Activated CD4-positive, alpha-beta T cell treated with anti-CD3 and anti-CD28 coated beads, Interleukin-10, Interleukin-2, amounts not matched to agents 100 ng/mL and 50 ng/mL, durations not matched to agents 16 hours and 8 hours (primary cell): ENCODE results near the gene STK36.

Source experiments
- DNase-seq: peaks from one replicate; pipeline ENCODE4 v3.0.0-alpha.2; 2020

The STK36 gene

GRCh38 chr2:218662377-218662776 is 9.5 kb upstream of the STK36 start:
- DNase-seq: no peak

GRCh38 chr2:218662827-218663226 is 9.1 kb upstream of the STK36 start:
- DNase-seq: no peak

DNA sequence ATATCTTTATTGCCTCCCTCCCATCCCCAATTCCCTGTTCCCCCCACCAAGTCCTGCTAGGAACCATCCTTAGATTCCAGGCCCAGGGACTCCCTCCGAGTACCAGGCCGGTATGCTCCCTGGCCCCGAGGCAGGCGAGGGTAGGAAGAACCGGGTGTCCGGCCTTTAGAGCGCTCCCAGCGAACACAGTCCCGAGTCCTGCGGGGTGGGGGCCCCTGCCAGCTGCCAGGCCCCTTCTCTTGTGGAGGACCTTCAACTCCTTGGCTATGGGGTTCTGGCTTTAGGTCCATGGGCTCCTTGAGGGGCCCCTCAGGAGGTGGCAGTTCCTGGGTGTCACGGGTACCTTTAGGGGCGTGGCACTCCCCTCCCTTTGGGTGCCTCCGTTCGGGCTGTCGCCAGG is 8.0 kb upstream of the STK36 start:
- DNase-seq: no peak

GRCh38 chr2:218664653-218665052 is 7.2 kb upstream of the STK36 start:
- no peak for DNase-seq

- no peak for DNase-seq
Observed at GRCh38 chr2:218671097-218671653, 711 bp upstream of the STK36 start.

DNA sequence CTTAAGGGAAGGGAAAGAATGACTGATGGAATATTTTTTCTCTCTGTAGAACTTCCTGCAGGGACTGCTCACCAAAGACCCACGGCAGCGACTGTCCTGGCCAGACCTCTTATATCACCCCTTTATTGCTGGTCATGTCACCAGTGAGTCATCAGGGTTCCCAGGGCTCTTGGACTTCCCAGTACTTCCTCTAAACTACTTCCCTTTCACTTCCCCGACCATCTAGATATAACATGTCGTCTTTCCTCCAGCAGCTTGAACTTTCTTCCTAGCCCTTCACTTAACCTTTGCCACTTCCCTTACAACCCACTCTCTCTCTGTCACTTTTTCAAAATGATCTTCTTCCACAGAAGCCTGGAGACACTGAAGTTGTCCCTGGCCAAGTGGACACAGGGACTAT is 7.2 kb downstream of the STK36 start:
- DNase-seq: no peak

DNA sequence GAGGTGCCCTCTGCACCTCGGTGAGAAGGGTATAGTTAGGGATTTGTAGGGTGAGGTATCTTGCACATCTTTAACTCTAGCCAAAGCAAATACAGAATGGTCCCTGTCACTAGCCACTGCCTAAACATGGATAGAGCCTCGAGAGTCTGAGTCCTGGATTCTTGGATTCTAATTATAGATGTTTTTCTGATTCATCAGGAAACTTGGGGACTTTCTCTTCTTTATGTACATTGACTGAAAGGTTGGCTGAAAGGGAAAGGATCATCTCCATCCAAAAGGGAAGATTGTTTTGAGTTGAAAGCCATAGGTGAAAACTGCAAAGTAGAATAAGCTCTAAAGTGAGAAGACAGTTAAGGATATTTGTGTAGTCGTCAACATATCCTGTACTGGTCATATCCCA is 8.2 kb downstream of the STK36 start:
- no peak for DNase-seq

DNA sequence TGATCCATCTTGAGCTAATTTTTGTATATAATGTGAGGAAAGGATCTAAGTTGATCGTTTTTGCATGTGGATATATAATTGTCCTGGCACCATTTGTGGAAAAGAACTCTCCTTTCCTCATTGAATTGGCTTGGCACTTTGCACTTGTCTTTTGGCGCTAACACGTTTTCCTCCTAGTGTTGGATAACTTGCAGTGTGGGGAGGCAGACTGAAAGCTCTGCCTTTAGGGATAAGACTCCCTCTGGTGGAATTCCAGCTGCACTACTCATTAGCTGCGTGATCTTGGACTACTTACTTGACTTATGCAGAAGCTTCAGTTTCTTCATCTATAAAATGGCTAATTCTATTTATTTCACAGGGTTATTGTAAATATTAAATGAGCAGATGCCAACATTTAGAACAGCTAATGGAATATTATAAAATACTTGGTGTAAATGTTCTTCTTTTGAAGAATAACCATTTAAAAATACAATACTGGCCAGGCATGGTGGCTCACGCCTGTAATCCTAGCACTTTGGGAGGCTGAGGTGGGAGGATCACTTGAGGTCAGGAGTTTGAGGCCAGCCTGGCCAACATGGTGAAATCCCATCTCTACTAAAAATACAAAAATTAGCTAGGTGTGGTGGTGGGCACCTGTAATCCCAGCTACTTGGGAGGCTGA is 15.6 kb downstream of the STK36 start:
- peak; percentile 47 for DNase-seq

- no peak for DNase-seq
Observed at GRCh38 chr2:218691234-218691633, 19.3 kb downstream of the STK36 start.

DNA sequence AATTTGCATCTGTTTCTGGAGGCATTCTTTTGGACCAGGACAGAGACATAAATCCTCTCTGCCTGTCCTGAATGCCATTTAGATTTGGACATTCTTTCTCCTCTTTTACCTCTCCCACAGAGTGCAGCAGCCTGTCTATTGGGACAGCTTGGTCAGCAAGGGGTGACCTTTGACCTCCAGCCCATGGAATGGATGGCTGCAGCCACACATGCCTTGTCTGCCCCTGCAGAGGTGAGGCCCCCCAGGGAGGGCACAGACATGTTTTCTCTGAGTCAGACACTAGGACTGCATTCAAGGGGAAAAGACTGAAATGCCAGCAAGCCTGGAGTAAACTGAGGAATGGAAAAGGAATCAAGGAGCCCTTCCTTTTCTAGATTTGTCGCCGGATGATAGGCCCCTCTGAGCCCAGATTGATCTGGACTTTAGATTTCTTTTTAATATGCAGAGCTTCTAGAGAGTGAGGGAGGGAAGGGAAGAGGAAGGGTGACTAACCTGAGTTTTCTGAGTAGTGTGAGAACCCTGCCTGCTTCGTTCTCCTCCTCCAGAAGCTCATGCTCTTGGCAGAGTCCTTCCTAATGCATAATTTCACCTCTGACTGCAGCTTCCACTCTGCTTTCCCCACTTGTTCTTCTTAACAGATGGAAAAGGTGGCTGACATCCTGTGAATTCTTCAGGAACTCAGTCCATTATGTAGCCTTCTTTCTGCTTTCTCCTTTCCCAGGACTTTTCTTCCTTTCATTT is 22.7 kb downstream of the STK36 start:
- no peak for DNase-seq

DNA sequence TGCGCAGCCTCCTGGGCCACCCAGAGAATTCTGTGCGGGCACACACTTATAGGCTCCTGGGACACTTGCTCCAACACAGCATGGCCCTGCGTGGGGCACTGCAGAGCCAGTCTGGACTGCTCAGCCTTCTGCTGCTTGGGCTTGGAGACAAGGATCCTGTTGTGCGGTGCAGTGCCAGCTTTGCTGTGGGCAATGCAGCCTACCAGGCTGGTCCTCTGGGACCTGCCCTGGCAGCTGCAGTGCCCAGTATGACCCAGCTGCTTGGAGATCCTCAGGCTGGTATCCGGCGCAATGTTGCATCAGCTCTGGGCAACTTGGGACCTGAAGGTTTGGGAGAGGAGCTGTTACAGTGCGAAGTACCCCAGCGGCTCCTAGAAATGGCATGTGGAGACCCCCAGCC is 27.0 kb downstream of the STK36 start:
- DNase-seq: no peak

DNA sequence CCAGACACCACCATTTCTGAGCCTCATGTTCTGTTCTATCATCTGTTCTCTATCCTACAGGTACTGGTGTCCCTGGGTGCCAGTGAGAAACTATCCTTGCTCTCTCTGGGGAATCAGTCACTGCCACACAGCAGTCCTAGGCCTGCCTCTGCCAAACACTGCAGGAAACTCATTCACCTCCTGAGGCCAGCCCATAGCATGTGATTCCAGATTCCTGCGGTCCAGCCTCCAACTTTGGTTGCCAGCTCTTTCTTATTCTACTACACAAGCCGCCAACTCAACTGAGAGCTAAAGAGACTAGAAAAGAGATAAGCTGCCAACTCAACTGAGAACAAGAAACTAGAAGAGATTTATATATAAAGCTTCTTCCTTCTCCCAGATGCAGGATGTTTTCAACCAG is 29.9 kb downstream of the STK36 start:
- no peak for DNase-seq

GRCh38 chr2:218703341-218703740 is 31.5 kb downstream of the STK36 start:
- no peak for DNase-seq

DNA sequence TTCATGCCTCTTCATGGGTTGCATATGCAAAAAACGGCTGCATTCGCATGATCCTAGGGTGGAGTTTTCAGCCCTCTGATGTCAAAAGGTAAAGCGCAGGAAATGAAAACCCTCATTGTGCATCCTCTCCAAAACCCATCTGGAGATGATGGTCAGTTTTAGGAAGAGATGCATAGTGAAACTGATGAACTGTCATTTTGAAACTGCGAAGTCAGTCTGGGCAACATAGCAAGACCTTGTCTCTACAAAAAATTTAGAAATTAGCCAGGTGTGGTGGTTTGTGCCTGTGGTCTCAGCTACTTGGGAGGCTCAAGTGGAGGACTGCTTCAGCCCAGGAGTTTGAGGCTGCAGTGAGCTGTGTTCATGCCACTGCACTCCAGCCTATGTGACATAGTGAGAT is 36.2 kb downstream of the STK36 start:
- DNase-seq: peak; percentile 74

GRCh38 chr2:218709908-218710307 is 38.0 kb downstream of the STK36 start:
- no peak for DNase-seq

GRCh38 chr2:218710334-218710686 is 38.4 kb downstream of the STK36 start:
- no peak for DNase-seq

DNA sequence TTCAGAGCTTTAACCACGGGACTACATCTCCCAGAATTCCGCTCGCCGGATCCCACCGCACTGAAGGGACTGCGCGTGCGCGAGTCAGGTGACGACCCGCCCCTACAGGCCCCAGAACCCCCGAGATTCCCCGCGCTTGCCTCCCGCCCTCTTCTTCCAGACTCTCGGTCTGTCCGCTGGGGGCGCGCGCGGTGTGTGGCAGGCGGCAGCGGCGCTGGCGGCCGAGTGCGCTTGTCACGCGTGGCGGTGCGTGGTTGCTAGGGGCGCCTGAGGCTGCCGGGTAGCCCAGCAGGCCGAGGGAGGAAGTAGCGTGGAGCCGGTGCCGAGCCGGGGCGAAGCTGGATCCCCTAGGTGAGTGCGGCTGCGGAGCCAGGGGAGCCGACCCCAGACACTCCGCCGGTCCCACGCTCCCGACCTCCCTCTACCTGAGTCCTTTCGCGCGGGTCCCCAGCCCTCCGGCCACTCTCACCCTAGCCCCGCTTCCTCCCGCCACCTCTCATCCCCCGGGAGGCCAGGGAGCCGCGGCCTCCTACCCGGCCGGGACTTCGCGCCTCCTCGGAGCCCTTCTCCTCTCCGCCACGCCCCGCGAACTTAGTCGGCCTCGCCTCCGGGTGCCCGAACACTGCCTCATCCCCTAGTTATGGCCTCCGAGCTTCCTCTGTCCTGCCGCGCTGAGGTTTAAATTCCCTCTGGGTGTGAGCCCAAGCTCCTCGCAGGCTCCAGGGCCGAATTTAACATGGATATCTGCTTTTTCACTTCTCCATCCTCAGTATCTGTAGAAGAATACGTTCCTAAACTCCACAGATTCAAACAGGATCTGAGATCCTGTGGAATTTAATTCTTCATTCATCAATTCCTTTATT is 39.0 kb downstream of the STK36 start, which contains the start of gene TTLL4:
Gene TTLL4, plus strand, starts transcription at position 149 of the 863 bp plus-strand sequence. CDS start 26,842 bp downstream, outside the sequence.
- DNase-seq: peak; percentile 99

- no peak for DNase-seq
Observed at GRCh38 chr2:218711550-218711929, 39.7 kb downstream of the STK36 start.

DNA sequence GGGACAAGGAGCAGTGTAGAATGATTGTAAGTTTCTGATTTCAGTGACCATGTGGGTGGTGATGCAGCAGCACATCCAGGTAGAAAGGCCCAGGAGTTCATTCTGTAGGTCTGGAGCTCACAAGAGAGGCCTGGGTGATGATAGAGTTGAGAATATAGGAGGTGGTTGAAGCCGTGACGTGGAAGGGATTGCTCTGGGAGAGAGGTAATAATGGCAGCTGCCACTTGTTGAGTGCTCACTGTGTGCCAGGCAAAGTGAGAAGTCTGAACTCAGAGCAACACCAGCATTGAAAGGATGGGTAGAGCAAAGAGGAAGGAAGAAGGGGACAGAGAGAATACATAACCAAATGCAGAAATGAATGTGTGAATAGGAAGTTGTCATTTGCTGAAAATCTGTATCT is 42.0 kb downstream of the STK36 start:
- peak; percentile 15 for DNase-seq

GRCh38 chr2:218716070-218716469 is 44.2 kb downstream of the STK36 start:
- no peak for DNase-seq

DNA sequence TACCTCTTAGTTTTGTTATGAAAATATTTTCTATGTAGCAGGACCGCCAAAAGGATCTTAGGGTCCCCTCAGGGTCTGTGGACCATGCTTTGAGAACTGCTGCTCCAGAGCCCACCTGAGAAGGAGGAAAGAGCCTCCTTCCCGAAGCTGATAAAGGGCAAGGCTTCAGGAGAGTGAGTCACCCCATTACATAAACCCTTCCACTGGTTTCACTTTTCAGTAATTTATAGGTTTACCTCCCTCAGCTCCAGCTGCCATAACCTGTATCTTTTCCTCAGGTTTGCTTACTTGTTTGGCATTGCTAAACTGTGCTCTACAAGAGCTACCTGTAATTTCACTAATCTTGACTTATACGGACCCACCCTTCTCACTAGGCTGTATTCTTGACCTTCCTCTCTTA is 45.4 kb downstream of the STK36 start:
- no peak for DNase-seq

DNA sequence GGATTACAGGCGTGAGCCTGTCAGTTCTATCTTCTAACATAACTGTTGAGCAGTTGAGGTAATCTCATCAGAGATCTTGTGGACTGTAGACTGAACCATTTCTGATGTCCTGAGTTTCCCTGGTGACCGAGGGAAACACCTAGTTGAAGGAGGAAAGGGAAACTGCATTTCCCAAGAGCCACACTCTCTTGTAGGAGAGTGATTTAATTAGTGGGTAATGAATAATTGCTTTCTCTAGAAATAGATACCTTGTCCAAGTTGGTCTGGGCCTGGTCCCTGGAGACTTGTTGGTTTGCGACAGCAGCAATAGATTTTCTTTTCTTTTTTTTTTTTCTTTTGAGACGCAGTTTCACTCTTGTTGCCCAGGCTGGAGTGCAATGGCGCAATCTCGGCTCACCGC is 46.2 kb downstream of the STK36 start:
- DNase-seq: no peak

DNA sequence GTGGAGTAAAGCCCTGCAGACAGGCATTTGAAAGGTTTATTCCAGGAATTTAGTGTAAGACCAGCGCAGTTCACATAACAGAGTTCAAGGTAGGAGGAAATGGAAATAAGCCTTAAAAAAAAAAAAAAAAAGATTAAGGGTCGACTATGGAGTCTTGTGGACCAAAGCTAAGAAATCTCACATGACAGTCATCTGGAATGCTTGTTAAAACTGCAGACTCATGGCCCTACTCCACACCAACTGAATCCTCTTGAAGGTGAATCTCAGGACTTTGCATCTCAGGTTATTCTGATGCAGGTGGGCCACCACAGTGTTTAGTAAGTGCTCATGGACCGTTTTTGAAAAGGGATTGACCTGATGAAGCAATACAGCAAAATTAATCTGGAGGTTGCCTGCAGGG is 47.6 kb downstream of the STK36 start:
- DNase-seq: no peak
